Stomach (tissue), 9 donors: ENCODE results near the gene CELF5. TPM values are rescaled to one million over a fixed set of nuclear protein-coding genes. Genes with fewer than 3 reads are reported as not detected.
A peak's percentile ranks its signal among the peaks of the same experiment; 100 is the strongest.

Experiments
- DNase-seq, 2 donors: peaks; one replicate each; pipeline versions ENCODE4 v3.0.0 to v3.0.0-alpha.2; 2013 to 2019
- H3K27ac ChIP-seq, 5 donors: fragments of 200-600 bp in 4 of 5; sonication (generic) in 4 of 5; one replicate each; pipeline ENCODE4 v1.5.1; 2013 to 2019; ENCODE audit warnings: mild to moderate bottlenecking in 1 of 5, moderate library complexity in 1 of 5
- H3K27me3 ChIP-seq, 3 donors: fragments of 200-600 bp; sonication (generic); one replicate each; pipeline ENCODE4 v1.5.1; 2017 to 2019; ENCODE audit warnings: mixed run types in 1 of 3
- H3K36me3 ChIP-seq, 4 donors: fragments of 200-600 bp; sonication (generic); 1 replicate in 3 of 4; 2 replicates in 1 of 4; pipeline ENCODE4 v1.5.1; 2016 to 2019
- H3K4me1 ChIP-seq, 4 donors: fragments of 200-600 bp; sonication (generic); one replicate each; pipeline ENCODE4 v1.5.1; 2016 to 2019
- H3K4me3 ChIP-seq, 4 donors: fragments of 200-600 bp; sonication (generic) in 3 of 4; one replicate each; pipeline ENCODE4 v1.5.1; 2016 to 2019; ENCODE audit warnings: mild to moderate bottlenecking in 1 of 4
- H3K9me3 ChIP-seq, 4 donors: fragments of 200-600 bp; sonication (generic); one replicate each; pipeline ENCODE4 v1.5.1; 2016 to 2019
- EP300 ChIP-seq: sonication (generic); formaldehyde crosslinking; IDR thresholded peaks from one replicate; pipeline ENCODE4 v1.6.1; 2017; ENCODE audit warnings: antibody characterized with exemption
- POLR2A ChIP-seq, 4 donors: fragments of 450-650 bp; IDR thresholded peaks; one replicate each; pipeline ENCODE4 v1.6.1; 2016; ENCODE audit warnings: antibody characterized with exemption in 4 of 4, control low read depth in 2 of 4, mild to moderate bottlenecking in 1 of 4, moderate library complexity in 1 of 4
- POLR2AphosphoS5 ChIP-seq, 3 donors: sonication (generic); formaldehyde crosslinking; IDR thresholded peaks; one replicate each; pipeline ENCODE4 v1.6.1; 2016; ENCODE audit warnings: antibody characterized with exemption in 3 of 3
- WGBS, 5 donors: extraction: QIAGEN DNeasy Blood & Tissue Kit in 3 of 5; methylation state at CpG; one replicate each; pipeline versions ENCODE4 v1.1.5 to v1.1.7; 2013 to 2018; 5-methylcytosine and 5-hydroxymethylcytosine counted together
- intact Hi-C: fragments of 100-400 bp; cut with DNase I; formaldehyde crosslinking; loops from one replicate; pipeline ENCODE4 v1.15.1; 2023; ENCODE audit warnings: low total_unique reads
- polyA plus RNA-seq, 3 donors: library from polyadenylated mRNA; stranded (reverse); fragments of 200-250 nt; gene quantifications; one replicate each; pipeline ENCODE4 v1.2.3, GENCODE V29; 2013
- total RNA-seq, 5 donors: library from RNA; depleted of rRNA; stranded (reverse); fragments of >200 nt; gene quantifications; one replicate each; pipeline versions ENCODE4 v1.1.0 to v1.2.3, GENCODE V29; 2014 to 2016
- TF ChIP-seq, protein P1 (sequence below), 7 experiments: fragments of 450-650 bp in 4 of 7; fragments of 200-600 bp in 3 of 7; sonication (generic) in 3 of 7; IDR thresholded peaks; one replicate each; pipeline ENCODE4 v1.5.1; 2016 to 2019; ENCODE audit warnings: antibody characterized with exemption in 7 of 7, control low read depth in 2 of 7, mild to moderate bottlenecking in 1 of 7
- donor health status: healthy with polysubstance abuse.
- donor health status: Bipolar disorder and iron deficiency.
- donor health status: healthy.

Gene CELF5
- total and polyA plus RNA-seq, 8 donors, result 0.18 TPM; not detected in 6

DNA sequence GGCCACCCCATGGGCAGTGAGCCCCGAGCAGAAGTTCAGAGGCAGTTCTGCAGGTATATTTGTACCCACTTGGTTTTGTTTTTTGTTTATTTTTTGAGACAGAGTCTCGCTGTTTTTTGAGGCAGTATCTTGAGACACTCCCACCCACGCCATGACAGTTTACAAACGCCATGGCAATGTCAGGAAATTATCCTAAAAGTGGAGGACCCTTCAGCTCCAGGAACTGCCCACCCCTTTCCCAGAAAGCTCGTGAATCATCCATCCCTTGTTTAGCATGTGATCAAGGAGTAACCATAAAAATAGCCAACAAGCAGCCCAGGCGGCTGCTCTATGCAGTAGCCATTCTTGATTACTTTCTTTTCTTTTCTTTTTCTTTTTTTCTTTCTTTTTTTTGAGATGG is 41.0 kb downstream of the CELF5 start:
- H3K4me3 ChIP-seq, result no peak overlapping the region
- no peak for TF ChIP-seq EP300
- TF ChIP-seq POLR2AphosphoS5 (IDR thresholded peaks at IDR 0.05), result no peak
- TF ChIP-seq, protein P1, sequence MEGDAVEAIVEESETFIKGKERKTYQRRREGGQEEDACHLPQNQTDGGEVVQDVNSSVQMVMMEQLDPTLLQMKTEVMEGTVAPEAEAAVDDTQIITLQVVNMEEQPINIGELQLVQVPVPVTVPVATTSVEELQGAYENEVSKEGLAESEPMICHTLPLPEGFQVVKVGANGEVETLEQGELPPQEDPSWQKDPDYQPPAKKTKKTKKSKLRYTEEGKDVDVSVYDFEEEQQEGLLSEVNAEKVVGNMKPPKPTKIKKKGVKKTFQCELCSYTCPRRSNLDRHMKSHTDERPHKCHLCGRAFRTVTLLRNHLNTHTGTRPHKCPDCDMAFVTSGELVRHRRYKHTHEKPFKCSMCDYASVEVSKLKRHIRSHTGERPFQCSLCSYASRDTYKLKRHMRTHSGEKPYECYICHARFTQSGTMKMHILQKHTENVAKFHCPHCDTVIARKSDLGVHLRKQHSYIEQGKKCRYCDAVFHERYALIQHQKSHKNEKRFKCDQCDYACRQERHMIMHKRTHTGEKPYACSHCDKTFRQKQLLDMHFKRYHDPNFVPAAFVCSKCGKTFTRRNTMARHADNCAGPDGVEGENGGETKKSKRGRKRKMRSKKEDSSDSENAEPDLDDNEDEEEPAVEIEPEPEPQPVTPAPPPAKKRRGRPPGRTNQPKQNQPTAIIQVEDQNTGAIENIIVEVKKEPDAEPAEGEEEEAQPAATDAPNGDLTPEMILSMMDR (IDR thresholded peaks at IDR 0.05), result no peak
- TF ChIP-seq POLR2A (IDR thresholded peaks at IDR 0.05), result no peak
- H3K4me1 ChIP-seq, result no peaks in the 10 kb centered on the region
- intact Hi-C loops, result no loop called here
- no peak for DNase-seq
- WGBS, 5 donors, result 62 to 78% (median 75%) methylated on average over 6 of the region's 6 CpGs
- no peaks in the 10 kb centered on the region for H3K9me3 ChIP-seq
- no peak overlapping the region for H3K27ac ChIP-seq
- peaks cover 0 to 51% (median 25%) of the 10 kb centered on the region in 3 donors for H3K27me3 ChIP-seq
- no peaks in the 10 kb centered on the region for H3K36me3 ChIP-seq

DNA sequence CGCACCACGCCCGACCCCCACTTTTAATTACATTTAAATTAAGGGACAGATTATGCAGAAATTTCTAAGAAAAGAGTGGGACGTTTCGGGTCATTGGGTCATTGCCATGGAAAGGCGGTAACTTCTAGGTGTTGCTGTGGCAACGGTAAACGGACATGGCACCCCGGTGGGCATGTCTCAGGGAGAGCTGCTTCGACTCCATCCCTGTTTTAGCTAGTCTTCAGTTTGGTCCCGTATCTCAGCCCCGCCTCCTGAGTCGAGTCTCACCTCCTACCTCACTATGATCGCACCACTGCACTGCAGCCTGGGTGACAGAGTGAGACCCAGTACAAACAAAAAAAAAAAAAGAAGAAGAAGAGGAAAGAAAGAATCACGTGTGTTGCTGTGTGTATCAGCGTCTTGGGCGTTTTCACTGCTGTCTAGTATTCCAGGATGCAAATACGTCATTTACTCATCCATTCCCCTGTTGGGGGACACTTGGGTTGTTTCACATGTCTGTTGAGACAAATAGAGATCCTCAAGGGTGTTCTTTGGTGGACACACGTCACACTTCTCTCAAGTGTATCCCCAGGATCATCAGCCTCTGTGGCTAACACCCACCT is 41.7 kb downstream of the CELF5 start:
- TF ChIP-seq POLR2A (IDR thresholded peaks at IDR 0.05) (no peak), EP300 (no peak), POLR2AphosphoS5 (IDR thresholded peaks at IDR 0.05) (no peak)
- TF ChIP-seq, protein P1 (IDR thresholded peaks at IDR 0.05), result no peak
- no peak for DNase-seq
- Histone ChIP-seq H3K4me1 (no peaks in the 10 kb centered on the region), H3K36me3 (no peaks in the 10 kb centered on the region), H3K27me3 (peaks cover 0 to 52% (median 32%) of the 10 kb centered on the region in 3 donors), H3K9me3 (no peaks in the 10 kb centered on the region), H3K4me3 (no peak overlapping the region), H3K27ac (no peak overlapping the region)
- intact Hi-C loops, result no loop called here
- WGBS, 5 donors, result 75 to 83% (median 81%) methylated on average over 19 of the region's 19 CpGs

DNA sequence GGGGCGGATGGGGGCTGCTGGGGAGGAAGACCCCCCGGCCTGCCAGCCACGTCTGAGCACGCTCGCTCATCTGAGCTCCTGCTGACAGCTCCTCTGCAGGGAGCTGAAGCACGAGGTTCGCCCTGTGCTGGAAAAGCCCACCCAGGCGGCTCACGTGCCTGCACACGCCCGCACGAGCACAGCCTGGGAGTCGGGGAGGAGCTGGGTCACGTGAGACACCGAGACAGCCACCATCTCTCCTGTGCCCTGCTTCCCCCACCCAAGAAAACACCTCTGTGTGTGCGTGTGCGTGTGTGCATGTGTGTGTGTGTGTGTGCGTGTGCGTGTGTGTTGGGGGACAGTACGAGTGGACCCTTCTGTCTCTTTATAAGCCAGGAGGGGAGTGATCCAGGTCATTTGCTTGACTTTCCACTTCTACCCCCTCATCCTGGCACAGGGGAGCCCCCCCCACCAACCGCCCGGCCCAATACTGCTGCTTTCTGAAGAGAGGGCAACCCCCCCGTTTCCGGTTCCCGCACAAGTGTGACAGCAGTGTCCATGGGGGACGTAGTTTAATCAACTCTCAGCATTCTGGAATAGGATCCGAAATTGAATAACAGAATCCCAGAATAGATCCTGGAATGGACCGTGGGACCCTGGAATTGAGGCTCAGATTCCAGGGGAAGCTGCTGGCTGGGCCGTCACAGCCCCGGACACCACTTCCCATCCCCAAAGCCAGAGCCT is 42.5 kb downstream of the CELF5 start:
- no peak overlapping the region for H3K27ac ChIP-seq
- H3K27me3 ChIP-seq, result peaks cover 0 to 57% (median 38%) of the 10 kb centered on the region in 3 donors
- H3K4me1 ChIP-seq, result no peaks in the 10 kb centered on the region
- TF ChIP-seq POLR2AphosphoS5 (IDR thresholded peaks at IDR 0.05), result no peak
- TF ChIP-seq POLR2A (IDR thresholded peaks at IDR 0.05), result no peak
- no peak for TF ChIP-seq EP300
- TF ChIP-seq, protein P1 (IDR thresholded peaks at IDR 0.05), result no peak
- no peak overlapping the region for H3K4me3 ChIP-seq
- H3K9me3 ChIP-seq, result no peaks in the 10 kb centered on the region
- DNase-seq, result peak in 1 of 2 donors; percentile 31
- intact Hi-C loops, result no loop called here
- 39 to 54% (median 48%) methylated on average over 27 to 30 of the region's 30 CpGs for WGBS, 5 donors
- H3K36me3 ChIP-seq, result no peaks in the 10 kb centered on the region

DNA sequence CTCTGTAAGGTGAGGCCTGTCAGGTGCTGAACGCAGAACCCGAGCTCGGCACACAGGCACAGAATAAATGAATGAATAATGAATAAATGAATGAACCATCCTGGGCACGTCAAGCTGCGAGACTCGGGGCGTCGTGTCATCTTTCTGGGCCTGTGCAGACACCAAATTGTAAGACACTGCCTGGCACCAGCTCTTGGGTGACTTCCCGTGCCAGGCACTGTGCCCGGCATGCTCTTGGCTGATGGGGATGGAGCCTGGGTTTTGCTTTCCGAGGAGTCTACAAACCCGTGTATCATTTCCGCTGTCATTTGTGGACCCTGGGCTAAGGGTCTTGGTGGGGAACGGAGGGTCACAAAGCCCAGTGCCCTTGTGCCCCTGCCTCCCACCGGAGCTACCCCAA is 43.9 kb downstream of the CELF5 start:
- TF ChIP-seq, protein P1 (IDR thresholded peaks at IDR 0.05), result no peak
- no peak for TF ChIP-seq POLR2AphosphoS5 (IDR thresholded peaks at IDR 0.05)
- no peak for TF ChIP-seq EP300
- no peak for TF ChIP-seq POLR2A (IDR thresholded peaks at IDR 0.05)
- Histone ChIP-seq H3K27ac (no peak overlapping the region), H3K36me3 (peaks cover 0 to 5% (median 0%) of the 10 kb centered on the region in 4 donors), H3K27me3 (peaks cover 0 to 71% (median 42%) of the 10 kb centered on the region in 3 donors), H3K4me1 (no peaks in the 10 kb centered on the region), H3K4me3 (no peak overlapping the region), H3K9me3 (peaks cover 0 to 11% (median 9%) of the 10 kb centered on the region in 4 donors)
- no peak for DNase-seq
- intact Hi-C loops, result no loop called here
- WGBS, 5 donors, result 78 to 92% (median 85%) methylated on average over 6 to 15 of the region's 15 CpGs
